Trophoblast cell (in vitro differentiated cells and primary cell): ENCODE measurements around the gene TSPEAR.
"Not testable (repeated sequence)": the region's sequence is repeated elsewhere in the genome, so short reads cannot be mapped to it uniquely, and the experiment has no call there.

Experiments used
- DNase-seq, 2 donors: peaks; one replicate each; pipeline ENCODE4 v3.0.0-alpha.2; 2016
- H2AFZ ChIP-seq: 2 replicates; pipeline ENCODE4 v1.6.1; 2013; ENCODE audit warnings: low read length, moderate library complexity, mild to moderate bottlenecking; ENCODE audit not compliant: insufficient read depth, poor library complexity
- H2AK5ac ChIP-seq: 2 replicates; pipeline ENCODE4 v1.6.1; 2013; ENCODE audit warnings: mild to moderate bottlenecking, low read length
- H2BK120ac ChIP-seq: 2 replicates; pipeline ENCODE4 v1.6.1; 2013; ENCODE audit warnings: low read length, mild to moderate bottlenecking, moderate library complexity; ENCODE audit not compliant: insufficient read depth, poor library complexity
- H2BK12ac ChIP-seq: 2 replicates; pipeline ENCODE4 v1.6.1; 2013; ENCODE audit warnings: mild to moderate bottlenecking, low read length, moderate library complexity
- H2BK5ac ChIP-seq: 2 replicates; pipeline ENCODE4 v1.6.1; 2013; ENCODE audit warnings: low read length, low read depth, moderate library complexity, mild to moderate bottlenecking; ENCODE audit not compliant: poor library complexity
- H3K14ac ChIP-seq: 2 replicates; pipeline ENCODE4 v1.6.1; 2013; ENCODE audit warnings: mild to moderate bottlenecking, low read length
- H3K18ac ChIP-seq: 2 replicates; pipeline ENCODE4 v1.6.1; 2013; ENCODE audit warnings: mild to moderate bottlenecking, low read length
- H3K23ac ChIP-seq: 2 replicates; pipeline ENCODE4 v1.6.1; 2013; ENCODE audit warnings: low read length
- H3K27ac ChIP-seq: 2 replicates; pipeline ENCODE4 v1.5.1; 2013; ENCODE audit warnings: low read depth, mild to moderate bottlenecking, inconsistent platforms, low read length, moderate library complexity
- H3K27me3 ChIP-seq: 2 replicates; pipeline ENCODE4 v1.6.1; 2013; ENCODE audit warnings: inconsistent platforms, mild to moderate bottlenecking, low read length, moderate library complexity; ENCODE audit not compliant: insufficient read depth
- H3K36me3 ChIP-seq, 2 experiments: 1 replicate in 1 of 2; 2 replicates in 1 of 2; pipeline ENCODE4 v1.6.1; 2013; ENCODE audit warnings: low read length in 2 of 2, mild to moderate bottlenecking in 2 of 2, moderate library complexity in 1 of 2; ENCODE audit not compliant: insufficient read depth in 2 of 2, control insufficient read depth in 1 of 2
- H3K4ac ChIP-seq: 2 replicates; pipeline ENCODE4 v1.6.1; 2013; ENCODE audit warnings: low read depth, mild to moderate bottlenecking, low read length, moderate library complexity
- H3K4me1 ChIP-seq, 2 experiments: 1 replicate in 1 of 2; 2 replicates in 1 of 2; pipeline ENCODE4 v1.6.1; 2013; ENCODE audit warnings: low read length in 2 of 2, mild to moderate bottlenecking in 2 of 2, moderate library complexity in 1 of 2; ENCODE audit not compliant: insufficient read depth in 2 of 2, control insufficient read depth in 1 of 2
- H3K4me2 ChIP-seq: 2 replicates; pipeline ENCODE4 v1.6.1; 2013; ENCODE audit warnings: inconsistent platforms, mild to moderate bottlenecking, low read length, moderate library complexity
- H3K4me3 ChIP-seq: 2 replicates; pipeline ENCODE4 v1.5.1; 2013; ENCODE audit warnings: mild to moderate bottlenecking, low read depth, low read length, inconsistent platforms
- H3K79me1 ChIP-seq: one replicate; pipeline ENCODE4 v1.6.1; 2013; ENCODE audit warnings: low read length
- H3K79me2 ChIP-seq: 2 replicates; pipeline ENCODE4 v1.6.1; 2013; ENCODE audit warnings: low read length, mild to moderate bottlenecking; ENCODE audit not compliant: control insufficient read depth, insufficient read depth, poor library complexity
- H3K9ac ChIP-seq: 2 replicates; pipeline ENCODE4 v1.6.1; 2013; ENCODE audit warnings: mild to moderate bottlenecking, low read length
- H3K9me3 ChIP-seq: 2 replicates; pipeline ENCODE4 v1.6.1; 2013; ENCODE audit warnings: low read depth, mild to moderate bottlenecking, control low read depth, inconsistent platforms, low read length; ENCODE audit not compliant: insufficient read depth
- H4K12ac ChIP-seq: 2 replicates; pipeline ENCODE4 v1.6.1; 2013; ENCODE audit warnings: low read depth, mild to moderate bottlenecking, low read length, moderate library complexity
- H4K8ac ChIP-seq: 2 replicates; pipeline ENCODE4 v1.6.1; 2013; ENCODE audit warnings: low read depth, mild to moderate bottlenecking, low read length, moderate library complexity
- H4K91ac ChIP-seq: one replicate; pipeline ENCODE4 v1.6.1; 2013; ENCODE audit warnings: low read depth, mild to moderate bottlenecking, low read length, moderate library complexity
- WGBS: extraction: QIAGEN DNeasy Blood & Tissue Kit; methylation state at CpG from one replicate; pipeline ENCODE4 v1.1.7; 2013; ENCODE audit warnings: missing lambda C conversion rate; ENCODE audit not compliant: insufficient read length, insufficient coverage; ENCODE audit errors: extremely low coverage; 5-methylcytosine and 5-hydroxymethylcytosine counted together

The TSPEAR gene

GRCh38 chr21:44686843-44687561 is 24.4 kb downstream of the TSPEAR start:
- H3K9ac ChIP-seq: no peak overlapping the region
- H3K9me3 ChIP-seq: peaks cover 2% of the 10 kb centered on the region
- H3K36me3 ChIP-seq: no peaks in the 10 kb centered on the region
- no peak overlapping the region for H3K4ac ChIP-seq
- no peak overlapping the region for H4K12ac ChIP-seq
- no peak overlapping the region for H4K91ac ChIP-seq
- H4K8ac ChIP-seq: no peak overlapping the region
- no peak for DNase-seq
- H2AK5ac ChIP-seq: no peak overlapping the region
- no peak overlapping the region for H2AFZ ChIP-seq
- no peak overlapping the region for H2BK120ac ChIP-seq
- H3K27me3 ChIP-seq: no peaks in the 10 kb centered on the region
- H3K18ac ChIP-seq: no peak overlapping the region
- WGBS: no CpG with 5 or more reads among the region's 25 CpGs
- H2BK5ac ChIP-seq: no peak overlapping the region
- H3K79me2 ChIP-seq: no peaks in the 10 kb centered on the region
- no peaks in the 10 kb centered on the region for H3K4me1 ChIP-seq
- H3K27ac ChIP-seq: no peak overlapping the region
- no peak overlapping the region for H2BK12ac ChIP-seq
- H3K4me2 ChIP-seq: no peak overlapping the region
- H3K79me1 ChIP-seq: no peaks in the 10 kb centered on the region
- H3K23ac ChIP-seq: no peak overlapping the region
- no peak overlapping the region for H3K4me3 ChIP-seq
- H3K14ac ChIP-seq: no peak overlapping the region

- H3K36me3 ChIP-seq: no peaks in the 10 kb centered on the region
- no peaks in the 10 kb centered on the region for H3K27me3 ChIP-seq
- H2BK12ac ChIP-seq: no peak overlapping the region
- H2AFZ ChIP-seq: no peak overlapping the region
- H3K4me1 ChIP-seq: no peaks in the 10 kb centered on the region
- H4K8ac ChIP-seq: no peak overlapping the region
- H2BK120ac ChIP-seq: no peak overlapping the region
- no peak overlapping the region for H3K4me3 ChIP-seq
- H3K79me2 ChIP-seq: no peaks in the 10 kb centered on the region
- no peak overlapping the region for H2AK5ac ChIP-seq
- H4K91ac ChIP-seq: no peak overlapping the region
- peaks cover 2% of the 10 kb centered on the region for H3K9me3 ChIP-seq
- no peak overlapping the region for H3K14ac ChIP-seq
- H3K79me1 ChIP-seq: no peaks in the 10 kb centered on the region
- no peak overlapping the region for H3K18ac ChIP-seq
- no peak overlapping the region for H3K27ac ChIP-seq
- no peak overlapping the region for H3K4ac ChIP-seq
- no peak overlapping the region for H3K4me2 ChIP-seq
- no peak for DNase-seq
- H2BK5ac ChIP-seq: no peak overlapping the region
- H3K23ac ChIP-seq: no peak overlapping the region
- WGBS: no CpG with 5 or more reads among the region's 14 CpGs
- no peak overlapping the region for H3K9ac ChIP-seq
- no peak overlapping the region for H4K12ac ChIP-seq
Measured at GRCh38 chr21:44686000-44686781, 25.2 kb downstream of the TSPEAR start.

- not testable (repeated sequence) for H4K8ac ChIP-seq, H3K79me1 ChIP-seq, H3K27me3 ChIP-seq, H3K14ac ChIP-seq, H2BK120ac ChIP-seq, H4K91ac ChIP-seq, H3K4me2 ChIP-seq, H3K23ac ChIP-seq, H3K9ac ChIP-seq, H2AK5ac ChIP-seq, H3K4me3 ChIP-seq, H2BK12ac ChIP-seq, H3K27ac ChIP-seq, H3K9me3 ChIP-seq, H2BK5ac ChIP-seq, H3K4ac ChIP-seq, H3K18ac ChIP-seq, H2AFZ ChIP-seq, H4K12ac ChIP-seq, H3K36me3 ChIP-seq, H3K79me2 ChIP-seq, H3K4me1 ChIP-seq, DNase-seq
- WGBS: no CpG with 5 or more reads among the region's 6 CpGs
Measured at GRCh38 chr21:44685050-44685449, 26.3 kb downstream of the TSPEAR start.

- Histone ChIP-seq H3K36me3 (no peaks in the 10 kb centered on the region), H4K91ac (no peak overlapping the region), H3K9me3 (peaks cover 2% of the 10 kb centered on the region), H4K12ac (no peak overlapping the region), H2BK12ac (no peak overlapping the region), H3K79me1 (no peaks in the 10 kb centered on the region), H3K14ac (no peak overlapping the region), H3K79me2 (no peaks in the 10 kb centered on the region), H3K4ac (no peak overlapping the region), H3K4me2 (no peak overlapping the region), H3K4me1 (no peaks in the 10 kb centered on the region), H2AK5ac (no peak overlapping the region), H2BK5ac (no peak overlapping the region), H3K27me3 (no peaks in the 10 kb centered on the region), H3K18ac (no peak overlapping the region), H4K8ac (no peak overlapping the region), H2AFZ (no peak overlapping the region), H3K4me3 (no peak overlapping the region), H2BK120ac (no peak overlapping the region), H3K27ac (no peak overlapping the region), H3K9ac (no peak overlapping the region), H3K23ac (no peak overlapping the region)
- WGBS: no CpG with 5 or more reads among the region's 6 CpGs
- DNase-seq: no peak
Measured at GRCh38 chr21:44684483-44684882, 26.9 kb downstream of the TSPEAR start.
